Karpas-422 (cell line): ENCODE measurements around the gene NRXN2. TPM values are rescaled to one million over a fixed set of nuclear protein-coding genes. Genes with fewer than 3 reads are reported as not detected.

ENCODE experiments used
- DNase-seq: peaks from one replicate; pipeline ENCODE4 v3.0.0-alpha.2; 2015
- H2AFZ ChIP-seq: fragments of 200-600 bp; sonication (generic); 2 replicates; pipeline ENCODE4 v1.6.1; 2014; ENCODE audit warnings: antibody characterized with exemption, low read length, mixed read lengths
- H3K27ac ChIP-seq: fragments of 200-600 bp; sonication (generic); 2 replicates; pipeline ENCODE4 v1.5.1; 2014; ENCODE audit warnings: mild to moderate bottlenecking, low read length, moderate library complexity
- H3K27me3 ChIP-seq: fragments of 200-600 bp; sonication (generic); 2 replicates; pipeline ENCODE4 v1.6.1; 2014; ENCODE audit warnings: low read length, mixed read lengths
- H3K36me3 ChIP-seq: fragments of 200-600 bp; sonication (generic); 2 replicates; pipeline ENCODE4 v1.6.1; 2014; ENCODE audit warnings: low read length, mixed read lengths; ENCODE audit not compliant: insufficient read depth
- H3K4me1 ChIP-seq: fragments of 200-600 bp; sonication (generic); 2 replicates; pipeline ENCODE4 v1.6.1; 2014; ENCODE audit warnings: mild to moderate bottlenecking, low read length, mixed read lengths
- H3K4me2 ChIP-seq: fragments of 200-600 bp; sonication (generic); 2 replicates; pipeline ENCODE4 v1.6.1; 2014; ENCODE audit warnings: low read length, low read depth, mild to moderate bottlenecking; ENCODE audit not compliant: poor library complexity, severe bottlenecking
- H3K4me3 ChIP-seq: fragments of 200-600 bp; sonication (generic); 2 replicates; pipeline ENCODE4 v1.5.1; 2014; ENCODE audit warnings: mild to moderate bottlenecking, antibody characterized with exemption, low read length, mixed read lengths
- H3K79me2 ChIP-seq: fragments of 200-600 bp; sonication (generic); 2 replicates; pipeline ENCODE4 v1.6.1; 2014; ENCODE audit warnings: mild to moderate bottlenecking, low read length, mixed read lengths
- H3K9ac ChIP-seq: fragments of 200-600 bp; sonication (generic); 2 replicates; pipeline ENCODE4 v1.6.0; 2014; ENCODE audit warnings: low read length
- H3K9me2 ChIP-seq: fragments of 200-600 bp; sonication (generic), shearing (Covaris generic); replicated peaks from 2 replicates; pipeline ENCODE4 v1.6.0; 2014; ENCODE audit warnings: mild to moderate bottlenecking, low read length, moderate library complexity; ENCODE audit not compliant: insufficient read depth
- H3K9me3 ChIP-seq: fragments of 300-700, 200-600 bp; sonication (generic); 2 replicates; pipeline ENCODE4 v1.6.1; 2014; ENCODE audit warnings: low read length, mixed read lengths
- H4K20me1 ChIP-seq: fragments of 200-600 bp; sonication (generic); 2 replicates; pipeline ENCODE4 v1.6.1; 2014; ENCODE audit warnings: mild to moderate bottlenecking, antibody characterized with exemption, low read length, low read depth; ENCODE audit not compliant: insufficient read depth
- total RNA-seq: library from RNA; depleted of rRNA; stranded (reverse); fragments of >200 nt; shearing (Covaris generic); gene quantifications from 2 replicates; pipeline ENCODE4 v1.2.3, GENCODE V29; 2014; ENCODE audit warnings: low replicate concordance

The NRXN2 gene
- total RNA-seq, 1 experiment from 2014 or later = not detected

DNA sequence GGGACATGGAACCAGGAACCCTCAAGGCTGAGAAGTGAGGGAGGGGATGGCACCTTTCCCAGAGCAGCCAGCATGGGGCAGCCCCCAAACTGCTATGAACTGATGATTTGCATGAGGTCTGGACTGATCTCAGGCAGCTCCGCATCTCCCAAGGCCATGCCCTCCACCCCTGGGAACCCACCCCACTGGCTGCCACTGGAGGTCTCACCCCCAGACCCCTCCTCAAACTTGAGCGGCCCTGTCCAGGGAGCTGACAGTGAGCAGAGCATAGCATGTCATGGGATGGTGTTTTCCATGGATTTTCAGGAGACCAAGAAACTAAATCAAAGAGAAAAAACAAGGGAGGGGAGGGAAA, 46.8 kb downstream of the NRXN2 start:
- H4K20me1 ChIP-seq = no peaks in the 10 kb centered on the region
- no peak overlapping the region for H2AFZ ChIP-seq
- peaks cover 31% of the 10 kb centered on the region for H3K4me1 ChIP-seq
- no peaks in the 10 kb centered on the region for H3K79me2 ChIP-seq
- no peaks in the 10 kb centered on the region for H3K9me3 ChIP-seq
- no peak overlapping the region for H3K9ac ChIP-seq
- no peaks in the 10 kb centered on the region for H3K36me3 ChIP-seq
- no peaks in the 10 kb centered on the region for H3K9me2 ChIP-seq
- DNase-seq = no peak
- no peak overlapping the region for H3K27ac ChIP-seq
- peak overlapping the region; percentile 53 for H3K4me2 ChIP-seq
- no peak overlapping the region for H3K4me3 ChIP-seq
- no peaks in the 10 kb centered on the region for H3K27me3 ChIP-seq

DNA sequence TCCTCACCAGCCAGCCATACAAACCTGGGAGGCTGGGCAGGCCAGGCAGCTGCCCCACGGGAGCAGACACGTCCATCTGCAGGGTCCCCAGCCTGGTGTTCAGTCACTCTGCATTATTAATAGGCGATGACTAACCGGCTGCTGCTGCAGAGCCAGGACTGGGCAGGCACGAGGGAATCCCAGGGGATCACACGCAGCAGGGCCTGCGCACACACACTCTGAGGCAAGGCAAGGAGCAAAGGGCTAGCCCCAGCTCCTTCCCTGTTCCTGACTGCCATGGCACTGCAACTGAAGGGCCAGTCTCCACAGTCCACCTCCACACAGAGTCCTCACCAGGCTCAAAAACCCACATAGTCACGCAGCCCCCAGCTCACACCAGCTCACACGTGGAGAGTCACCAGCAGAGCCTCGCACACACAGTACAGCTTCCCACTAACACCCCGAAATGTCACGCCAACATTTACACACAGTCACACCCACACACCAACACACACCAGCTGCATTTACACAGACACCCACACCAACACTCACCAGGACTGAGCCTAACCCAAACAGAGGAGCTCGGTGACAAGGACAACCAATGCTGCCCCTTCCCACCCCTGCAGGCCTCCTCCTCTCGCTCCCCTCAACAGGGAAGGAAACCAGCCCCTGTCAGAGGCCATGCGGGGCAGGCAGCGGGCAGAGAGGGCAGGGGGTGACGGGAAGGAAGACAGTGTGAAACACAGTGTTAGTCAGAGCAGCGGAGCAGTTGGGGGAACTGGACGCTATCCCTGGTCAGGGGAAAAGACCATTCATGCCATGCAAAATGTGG, 47.3 kb downstream of the NRXN2 start:
- Histone ChIP-seq H3K9me3 (no peaks in the 10 kb centered on the region), H3K4me1 (peaks cover 31% of the 10 kb centered on the region), H3K4me2 (peak overlapping the region; percentile 53), H3K79me2 (no peaks in the 10 kb centered on the region), H3K9ac (peak overlapping the region; percentile 34), H4K20me1 (no peaks in the 10 kb centered on the region), H3K4me3 (peak overlapping the region; percentile 8; the same call in 1 of the 2 replicates), H3K9me2 (no peaks in the 10 kb centered on the region), H3K27me3 (no peaks in the 10 kb centered on the region), H3K36me3 (no peaks in the 10 kb centered on the region), H3K27ac (no peak overlapping the region), H2AFZ (peak overlapping the region; percentile 10; the same call in 1 of the 2 replicates)
- peak; percentile 86 for DNase-seq

DNA sequence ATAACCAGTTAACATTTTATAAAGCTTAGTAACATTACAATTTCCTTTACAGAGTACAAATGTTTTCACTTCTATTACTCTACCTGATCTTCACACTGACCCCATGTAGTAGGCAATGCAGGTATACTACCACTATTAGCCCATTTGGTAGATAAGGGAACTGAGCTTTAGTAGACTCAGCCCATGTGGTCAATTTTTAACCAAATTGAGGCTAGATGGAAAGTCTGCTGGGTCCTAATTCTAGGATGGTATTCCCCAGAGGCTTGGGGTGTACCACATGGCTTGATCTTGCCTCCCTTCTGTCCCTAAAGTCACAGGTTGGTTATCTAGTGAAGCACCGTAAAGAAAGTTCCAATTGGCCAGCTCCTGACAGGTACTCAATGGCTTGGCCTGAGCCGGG, 48.2 kb downstream of the NRXN2 start:
- no peaks in the 10 kb centered on the region for H3K36me3 ChIP-seq
- peak; percentile 74 for DNase-seq
- H3K27me3 ChIP-seq = no peaks in the 10 kb centered on the region

DNA sequence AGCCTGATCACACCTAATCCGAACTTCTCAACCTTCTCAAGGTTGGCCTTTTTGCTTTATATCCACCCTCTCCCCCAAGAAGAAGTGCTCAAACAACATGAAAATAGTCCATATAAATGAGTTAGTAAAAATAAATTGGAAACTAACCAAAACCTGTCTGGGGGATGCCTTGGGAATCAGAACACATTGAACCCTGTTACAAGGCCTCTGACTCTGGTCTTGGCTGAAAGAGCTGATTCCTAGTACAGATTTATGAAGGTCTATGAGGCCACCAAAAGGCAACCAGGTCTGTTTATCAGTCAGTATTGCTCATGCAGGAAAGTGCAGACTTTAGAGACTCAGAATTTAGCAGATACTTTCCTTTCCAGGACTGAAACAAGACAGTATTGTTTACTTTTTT, 49.7 kb downstream of the NRXN2 start:
- no peaks in the 10 kb centered on the region for H3K79me2 ChIP-seq
- H3K9me2 ChIP-seq = no peaks in the 10 kb centered on the region
- no peaks in the 10 kb centered on the region for H3K27me3 ChIP-seq
- DNase-seq = no peak
- H3K36me3 ChIP-seq = no peaks in the 10 kb centered on the region
- no peak overlapping the region for H3K27ac ChIP-seq
- no peaks in the 10 kb centered on the region for H4K20me1 ChIP-seq
- H3K4me3 ChIP-seq = no peak overlapping the region
- no peak overlapping the region for H3K9ac ChIP-seq
- H2AFZ ChIP-seq = no peak overlapping the region
- no peak overlapping the region for H3K4me2 ChIP-seq
- no peaks in the 10 kb centered on the region for H3K9me3 ChIP-seq
- peaks cover 31% of the 10 kb centered on the region for H3K4me1 ChIP-seq

More for the DNA sequence above, 48.2 kb downstream of the NRXN2 start:
- Histone ChIP-seq H3K79me2 (no peaks in the 10 kb centered on the region), H3K9me2 (no peaks in the 10 kb centered on the region), H3K27ac (no peak overlapping the region), H4K20me1 (no peaks in the 10 kb centered on the region), H3K4me3 (peak overlapping the region; percentile 8; the same call in 1 of the 2 replicates), H2AFZ (no peak overlapping the region), H3K4me1 (peaks cover 31% of the 10 kb centered on the region), H3K4me2 (peak overlapping the region; percentile 53), H3K9ac (peak overlapping the region; percentile 15; the same call in 1 of the 2 replicates), H3K9me3 (no peaks in the 10 kb centered on the region)

DNA sequence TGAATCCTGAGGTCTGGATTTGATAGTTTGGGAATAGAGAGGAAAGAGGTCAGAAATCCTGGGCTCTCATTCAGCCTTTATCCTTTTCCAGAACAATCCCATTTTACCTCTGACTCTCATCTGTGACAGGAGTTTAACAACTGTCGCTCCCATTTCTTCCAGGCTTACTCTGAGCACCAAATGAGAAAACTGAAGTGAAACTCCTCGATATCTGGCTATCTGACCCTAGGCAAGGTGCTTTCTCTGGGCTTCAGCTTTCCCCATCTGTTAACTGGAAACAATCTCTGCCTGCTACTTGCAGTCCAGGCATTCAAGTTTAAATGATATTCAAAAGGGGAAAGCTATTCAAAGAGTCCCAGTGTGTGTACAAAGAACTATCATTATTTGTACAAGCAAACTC, 50.1 kb downstream of the NRXN2 start:
- Histone ChIP-seq H4K20me1 (no peaks in the 10 kb centered on the region), H3K79me2 (no peaks in the 10 kb centered on the region), H2AFZ (no peak overlapping the region), H3K27me3 (no peaks in the 10 kb centered on the region), H3K27ac (no peak overlapping the region), H3K4me3 (no peak overlapping the region), H3K36me3 (no peaks in the 10 kb centered on the region), H3K9me3 (no peaks in the 10 kb centered on the region), H3K4me1 (peaks cover 31% of the 10 kb centered on the region), H3K4me2 (no peak overlapping the region), H3K9ac (no peak overlapping the region), H3K9me2 (no peaks in the 10 kb centered on the region)
- peak; percentile 50 for DNase-seq

DNA sequence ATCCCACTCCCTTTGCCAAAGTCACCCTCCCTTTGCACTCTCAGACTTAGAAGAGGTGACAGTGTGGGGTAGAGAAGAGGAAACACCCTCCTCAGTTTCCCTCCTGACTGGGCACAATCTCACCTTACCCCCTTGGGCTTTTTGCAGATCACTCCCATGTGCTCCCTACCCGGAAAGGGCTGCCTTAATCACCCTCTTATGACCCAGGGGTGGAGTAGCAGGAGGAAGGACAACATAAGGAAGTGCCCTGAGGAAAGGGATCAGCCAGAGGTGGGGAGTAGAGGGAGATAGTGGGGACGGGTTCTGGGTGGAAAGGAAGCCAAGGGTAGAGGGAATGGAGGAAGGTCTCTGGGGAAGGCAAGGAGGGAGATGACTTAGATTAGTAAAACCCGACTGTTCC, 52.0 kb downstream of the NRXN2 start:
- Histone ChIP-seq H3K9me3 (no peaks in the 10 kb centered on the region), H3K4me1 (peaks cover 27% of the 10 kb centered on the region), H3K36me3 (no peaks in the 10 kb centered on the region), H3K79me2 (no peaks in the 10 kb centered on the region), H3K27ac (no peak overlapping the region), H4K20me1 (no peaks in the 10 kb centered on the region), H2AFZ (no peak overlapping the region), H3K9ac (no peak overlapping the region), H3K27me3 (no peaks in the 10 kb centered on the region), H3K4me2 (no peak overlapping the region), H3K4me3 (no peak overlapping the region), H3K9me2 (no peaks in the 10 kb centered on the region)
- no peak for DNase-seq

DNA sequence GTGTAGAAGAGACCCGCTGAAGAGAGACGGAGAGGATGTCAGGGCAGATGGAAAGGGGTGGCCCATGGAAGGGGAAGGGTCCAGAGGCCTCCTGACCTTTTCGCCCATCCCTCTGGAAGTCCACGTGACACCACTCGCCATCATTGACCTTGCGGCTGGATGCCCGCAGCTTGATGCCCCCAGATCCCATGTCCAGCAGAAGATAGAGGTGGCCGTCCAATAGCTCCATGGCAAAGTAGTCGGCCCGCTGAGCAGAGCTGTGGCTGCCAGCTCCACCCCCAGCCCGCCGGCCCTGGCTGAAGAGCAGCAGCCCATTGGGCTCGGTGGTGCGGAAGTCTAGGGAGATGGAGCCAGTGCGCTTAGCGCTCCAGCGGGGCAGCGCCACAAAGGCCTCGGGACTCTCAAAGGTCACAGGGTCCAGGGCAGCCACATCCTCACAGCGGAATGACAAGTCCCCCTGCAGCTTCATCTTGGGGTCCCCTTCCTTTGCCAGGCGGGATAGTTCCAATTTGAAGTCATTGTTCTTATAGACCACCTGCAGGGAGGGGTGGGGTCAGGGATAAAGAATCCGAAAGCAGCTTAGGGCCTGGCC, 55.7 kb downstream of the NRXN2 start:
- H4K20me1 ChIP-seq = no peaks in the 10 kb centered on the region
- no peaks in the 10 kb centered on the region for H3K9me2 ChIP-seq
- H3K9me3 ChIP-seq = no peaks in the 10 kb centered on the region
- no peaks in the 10 kb centered on the region for H3K36me3 ChIP-seq
- H3K27ac ChIP-seq = no peak overlapping the region
- H3K9ac ChIP-seq = no peak overlapping the region
- H3K4me3 ChIP-seq = no peak overlapping the region
- no peaks in the 10 kb centered on the region for H3K27me3 ChIP-seq
- no peak overlapping the region for H3K4me2 ChIP-seq
- H3K79me2 ChIP-seq = no peaks in the 10 kb centered on the region
- no peak overlapping the region for H2AFZ ChIP-seq
- no peak for DNase-seq
- no peaks in the 10 kb centered on the region for H3K4me1 ChIP-seq

DNA sequence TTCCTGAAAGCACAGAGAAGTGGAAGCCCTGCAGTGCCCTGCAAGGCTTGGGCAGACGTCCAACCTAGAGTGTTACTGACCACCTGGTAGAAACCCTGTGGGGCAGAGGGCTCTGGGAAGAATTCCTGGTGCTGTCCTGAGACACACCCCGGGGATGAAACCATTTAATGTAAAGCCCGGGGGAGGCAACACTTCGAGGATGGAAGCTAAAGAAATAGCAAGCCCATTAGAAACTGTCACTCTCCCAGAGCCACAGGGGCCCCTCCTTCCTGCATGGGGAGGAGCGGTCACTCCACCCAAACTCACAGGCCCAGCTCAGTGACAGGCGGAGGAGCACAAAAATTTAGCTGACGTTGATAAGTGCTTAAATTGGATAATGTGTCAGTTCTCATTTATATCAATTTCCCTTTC, 57.6 kb downstream of the NRXN2 start:
- H3K9me2 ChIP-seq = no peaks in the 10 kb centered on the region
- H3K9ac ChIP-seq = no peak overlapping the region
- H3K4me3 ChIP-seq = no peak overlapping the region
- H3K9me3 ChIP-seq = no peaks in the 10 kb centered on the region
- no peaks in the 10 kb centered on the region for H3K27me3 ChIP-seq
- H3K27ac ChIP-seq = no peak overlapping the region
- H3K4me2 ChIP-seq = no peak overlapping the region
- no peak overlapping the region for H2AFZ ChIP-seq
- no peaks in the 10 kb centered on the region for H3K79me2 ChIP-seq
- no peaks in the 10 kb centered on the region for H3K4me1 ChIP-seq
- no peak for DNase-seq
- H3K36me3 ChIP-seq = no peaks in the 10 kb centered on the region
- H4K20me1 ChIP-seq = no peaks in the 10 kb centered on the region
